ENCODE measurements around the gene PEF1. TPM values are rescaled to one million over a fixed set of nuclear protein-coding genes. Genes with fewer than 3 reads are reported as not detected.

PEF1 gene
- total RNA-seq, 1 experiment from 2014 or later, result 40.3 TPM

DNA sequence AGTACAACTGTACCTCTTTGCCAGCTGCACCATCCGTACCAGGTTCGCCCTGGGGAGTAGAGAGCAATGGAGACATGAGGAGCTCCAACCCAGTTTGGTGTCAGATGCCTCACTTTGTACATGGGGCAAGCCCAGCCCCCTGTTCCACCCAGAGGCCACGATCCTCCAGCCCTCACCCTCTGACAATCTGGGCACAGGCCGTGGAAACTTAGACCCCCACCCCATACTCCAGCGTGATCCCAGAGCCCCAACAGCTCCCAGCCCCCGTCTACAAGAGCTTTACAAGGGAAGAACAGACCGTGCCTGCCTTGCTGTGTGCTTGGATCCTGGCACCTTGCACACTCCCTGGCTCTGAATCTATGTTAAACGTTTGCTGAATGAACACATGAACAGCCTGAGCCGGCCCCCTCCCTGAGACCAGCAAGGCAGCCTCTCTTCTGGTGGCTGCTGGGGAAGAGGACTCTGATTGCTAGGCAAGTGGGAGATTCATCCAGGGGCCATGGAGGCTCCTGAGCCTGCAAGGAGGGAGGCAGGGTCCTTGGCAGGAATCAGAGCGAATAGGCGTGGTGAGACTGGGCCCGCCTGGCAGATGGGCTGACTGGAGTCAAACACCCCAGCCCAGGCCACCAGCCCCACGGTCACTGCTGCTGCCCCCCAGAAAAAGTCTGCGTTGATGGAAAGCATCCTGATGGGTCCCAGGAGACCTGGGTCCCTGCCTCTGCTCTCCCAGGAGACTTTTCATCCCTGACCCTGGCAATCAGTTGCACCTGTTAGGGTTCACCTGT is 12.5 kb upstream of the PEF1 start:
- Histone ChIP-seq H4K5ac (ENCODE audit: insufficient read length, low read depth, low read length) (no peak overlapping the region), H3K79me2 (ENCODE audit: insufficient read depth, low read length) (no peaks in the 10 kb centered on the region), H3K9me3 (ENCODE audit: control insufficient read depth, low read depth, low read length) (no peaks in the 10 kb centered on the region), H3K18ac (ENCODE audit: insufficient read length, low read depth, low read length) (no peak overlapping the region), H3K9ac (ENCODE audit: extremely low read depth, insufficient read length, low read length) (no peak overlapping the region), H3K4me1 (ENCODE audit: insufficient read depth, low read length) (no peaks in the 10 kb centered on the region), H4K8ac (replicated peaks; ENCODE audit: insufficient read length, low read depth, low read length) (no peak overlapping the region), H3K4me2 (ENCODE audit: insufficient read depth, insufficient read length, low read length) (no peak overlapping the region), H2BK12ac (ENCODE audit: insufficient read length, low read depth, low read length) (no peak overlapping the region), H3K79me1 (ENCODE audit: insufficient read depth, low read depth, low read length, poor library complexity, severe bottlenecking) (no peaks in the 10 kb centered on the region), H4K91ac (ENCODE audit: insufficient read length, low read depth, low read length) (no peak overlapping the region), H3K23ac (ENCODE audit: insufficient read length, low read depth, low read length) (no peak overlapping the region), H3K27me3 (ENCODE audit: insufficient read depth, low read length) (no peaks in the 10 kb centered on the region), H2BK20ac (ENCODE audit: low read depth, low read length, poor library complexity, severe bottlenecking) (no peak overlapping the region), H3K27ac (ENCODE audit: insufficient read length, low read depth, low read length) (no peak overlapping the region), H2AFZ (ENCODE audit: low read length) (no peak overlapping the region), H3K14ac (ENCODE audit: insufficient read depth, low read length) (no peak overlapping the region; the same call in 1 of the 2 replicates), H3K56ac (ENCODE audit: insufficient read length, low read depth, low read length) (no peak overlapping the region), H2AK5ac (ENCODE audit: insufficient read length, low read length) (no peak overlapping the region), H3T11ph (ENCODE audit: low read length) (no peak overlapping the region), H2BK120ac (ENCODE audit: low read depth, low read length, poor library complexity, severe bottlenecking) (no peak overlapping the region), H2BK15ac (ENCODE audit: low read depth, low read length) (no peak overlapping the region), H2BK5ac (ENCODE audit: insufficient read length, low read length) (no peak overlapping the region), H4K20me1 (ENCODE audit: control insufficient read depth, insufficient read depth, insufficient read length) (no peaks in the 10 kb centered on the region), H3K4ac (ENCODE audit: low read depth, low read length) (no peak overlapping the region), H3K23me2 (ENCODE audit: insufficient read length, low read depth, low read length, poor library complexity, severe bottlenecking) (no peaks in the 10 kb centered on the region)
- TF ChIP-seq, protein P1, sequence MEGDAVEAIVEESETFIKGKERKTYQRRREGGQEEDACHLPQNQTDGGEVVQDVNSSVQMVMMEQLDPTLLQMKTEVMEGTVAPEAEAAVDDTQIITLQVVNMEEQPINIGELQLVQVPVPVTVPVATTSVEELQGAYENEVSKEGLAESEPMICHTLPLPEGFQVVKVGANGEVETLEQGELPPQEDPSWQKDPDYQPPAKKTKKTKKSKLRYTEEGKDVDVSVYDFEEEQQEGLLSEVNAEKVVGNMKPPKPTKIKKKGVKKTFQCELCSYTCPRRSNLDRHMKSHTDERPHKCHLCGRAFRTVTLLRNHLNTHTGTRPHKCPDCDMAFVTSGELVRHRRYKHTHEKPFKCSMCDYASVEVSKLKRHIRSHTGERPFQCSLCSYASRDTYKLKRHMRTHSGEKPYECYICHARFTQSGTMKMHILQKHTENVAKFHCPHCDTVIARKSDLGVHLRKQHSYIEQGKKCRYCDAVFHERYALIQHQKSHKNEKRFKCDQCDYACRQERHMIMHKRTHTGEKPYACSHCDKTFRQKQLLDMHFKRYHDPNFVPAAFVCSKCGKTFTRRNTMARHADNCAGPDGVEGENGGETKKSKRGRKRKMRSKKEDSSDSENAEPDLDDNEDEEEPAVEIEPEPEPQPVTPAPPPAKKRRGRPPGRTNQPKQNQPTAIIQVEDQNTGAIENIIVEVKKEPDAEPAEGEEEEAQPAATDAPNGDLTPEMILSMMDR (conservative IDR thresholded peaks at IDR 0.05), result no peak
- no CpG with 5 or more reads among the region's 14 CpGs for WGBS (ENCODE audit: extremely low coverage, insufficient read length, low lambda C conversion rate)
- Mint-ChIP-seq H3K27ac (no peak overlapping the region), H3K4me3 (no peak overlapping the region), H3K4me1 (no peaks in the 10 kb centered on the region), H3K9me3 (no peaks in the 10 kb centered on the region), H3K27me3 (ENCODE audit: low read depth) (peaks cover 1% of the 10 kb centered on the region; the same call in 1 of the 2 replicates), H3K36me3 (ENCODE audit: insufficient read depth in 1 of 3, low read depth in 3 of 3) (no peaks in the 10 kb centered on the region; a peak in 1 of 7 replicates)
- no peak for DNase-seq
